ENCODE data around the gene LEMD2. TPM values are rescaled to one million over a fixed set of nuclear protein-coding genes. Genes with fewer than 3 reads are reported as not detected.

The LEMD2 gene
- polyA plus RNA-seq, 1 of the 3 experiments (the other 2 are of a cell fraction) = 56.5 TPM

DNA sequence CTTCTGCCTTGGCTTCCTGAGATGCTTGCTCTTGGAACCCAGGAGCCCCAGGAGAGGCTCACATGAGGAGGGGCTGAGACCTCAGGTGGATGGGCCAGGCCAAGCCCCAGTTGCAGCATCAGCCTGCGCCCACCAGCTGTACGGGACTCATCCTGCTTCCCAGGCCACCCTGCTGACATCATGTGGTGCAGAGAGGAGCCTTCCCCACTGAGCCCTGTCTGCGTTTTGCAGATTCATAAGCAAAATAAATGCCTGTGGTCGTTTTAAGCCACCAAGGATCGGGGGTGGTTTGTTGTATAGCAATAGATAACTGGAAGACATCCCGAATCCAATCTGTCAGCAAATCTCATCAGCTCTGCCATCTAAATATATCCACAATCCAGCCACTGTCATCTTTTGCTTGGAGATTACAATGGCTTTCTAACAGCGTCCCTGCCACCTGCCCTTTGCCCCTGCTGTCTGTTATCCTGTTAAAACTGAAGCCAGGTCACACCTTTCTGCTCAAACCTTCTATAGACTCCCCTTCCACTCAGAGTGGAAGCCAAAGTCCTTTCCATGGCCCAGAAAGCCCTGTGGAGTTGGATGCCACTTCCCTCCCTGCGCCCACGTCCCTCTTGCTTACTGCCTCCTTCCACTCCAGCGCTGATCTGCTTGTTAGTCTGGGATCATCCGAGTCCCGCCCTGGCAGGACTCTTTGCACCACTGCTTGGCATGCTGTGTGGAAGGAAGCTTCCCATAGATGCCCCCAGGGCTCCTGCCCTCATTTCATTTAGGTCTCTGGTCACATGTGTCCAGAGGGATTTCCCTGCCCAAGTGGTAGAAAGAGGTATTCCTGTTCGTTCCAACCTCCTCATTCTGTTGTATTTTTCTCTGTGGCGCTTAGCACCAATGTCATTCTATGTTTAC lies 38.9 kb upstream of the LEMD2 start (continued):
- TF ChIP-seq MXI1 (IDR thresholded peaks at IDR 0.05; ENCODE audit: low read depth, low read length) = no peak
- TF ChIP-seq, protein P1, sequence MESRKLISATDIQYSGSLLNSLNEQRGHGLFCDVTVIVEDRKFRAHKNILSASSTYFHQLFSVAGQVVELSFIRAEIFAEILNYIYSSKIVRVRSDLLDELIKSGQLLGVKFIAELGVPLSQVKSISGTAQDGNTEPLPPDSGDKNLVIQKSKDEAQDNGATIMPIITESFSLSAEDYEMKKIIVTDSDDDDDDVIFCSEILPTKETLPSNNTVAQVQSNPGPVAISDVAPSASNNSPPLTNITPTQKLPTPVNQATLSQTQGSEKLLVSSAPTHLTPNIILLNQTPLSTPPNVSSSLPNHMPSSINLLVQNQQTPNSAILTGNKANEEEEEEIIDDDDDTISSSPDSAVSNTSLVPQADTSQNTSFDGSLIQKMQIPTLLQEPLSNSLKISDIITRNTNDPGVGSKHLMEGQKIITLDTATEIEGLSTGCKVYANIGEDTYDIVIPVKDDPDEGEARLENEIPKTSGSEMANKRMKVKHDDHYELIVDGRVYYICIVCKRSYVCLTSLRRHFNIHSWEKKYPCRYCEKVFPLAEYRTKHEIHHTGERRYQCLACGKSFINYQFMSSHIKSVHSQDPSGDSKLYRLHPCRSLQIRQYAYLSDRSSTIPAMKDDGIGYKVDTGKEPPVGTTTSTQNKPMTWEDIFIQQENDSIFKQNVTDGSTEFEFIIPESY (IDR thresholded peaks at IDR 0.05; ENCODE audit: borderline replicate concordance, low read depth) = no peak

DNA sequence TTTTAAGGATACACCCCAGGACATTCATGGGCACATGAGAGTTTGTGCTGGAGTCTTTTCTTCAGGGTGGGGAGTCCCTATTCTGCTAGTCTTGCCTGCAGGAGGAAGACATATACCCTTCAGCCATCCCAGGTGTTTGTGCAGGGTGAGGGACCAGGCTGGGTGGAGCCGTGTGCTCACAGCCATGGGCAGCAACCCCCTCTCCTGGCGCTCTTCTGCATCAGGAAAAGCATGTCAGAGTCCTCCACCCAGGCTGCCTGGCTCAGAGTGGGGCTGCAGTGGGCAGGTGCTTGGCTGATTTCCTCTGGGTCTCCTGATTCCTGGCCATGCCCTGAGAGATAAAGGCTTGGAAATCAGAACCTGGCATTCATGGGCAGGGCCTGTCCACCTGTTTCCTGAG lies 37.6 kb upstream of the LEMD2 start:
- no peak overlapping the region for H3K4me3 ChIP-seq (ENCODE audit: low read depth in 2 of 2, low read length in 1 of 2)
- no peak overlapping the region for H2AFZ ChIP-seq (ENCODE audit: low read depth)
- H3K36me3 ChIP-seq (replicated peaks in 1 of 2; ENCODE audit: control insufficient read depth in 1 of 2, insufficient read depth in 2 of 2, low read length in 1 of 2) = no peaks in the 10 kb centered on the region
- H3K9me2 ChIP-seq = no peaks in the 10 kb centered on the region
- TF ChIP-seq RAD21 (IDR thresholded peaks at IDR 0.05; ENCODE audit: low read length) (0 out of 2 replicates have a peak, but pooled peaks have one; percentile 2), RCOR1 (IDR thresholded peaks at IDR 0.05; ENCODE audit: low read length) (no peak)
- TF ChIP-seq, protein P2, sequence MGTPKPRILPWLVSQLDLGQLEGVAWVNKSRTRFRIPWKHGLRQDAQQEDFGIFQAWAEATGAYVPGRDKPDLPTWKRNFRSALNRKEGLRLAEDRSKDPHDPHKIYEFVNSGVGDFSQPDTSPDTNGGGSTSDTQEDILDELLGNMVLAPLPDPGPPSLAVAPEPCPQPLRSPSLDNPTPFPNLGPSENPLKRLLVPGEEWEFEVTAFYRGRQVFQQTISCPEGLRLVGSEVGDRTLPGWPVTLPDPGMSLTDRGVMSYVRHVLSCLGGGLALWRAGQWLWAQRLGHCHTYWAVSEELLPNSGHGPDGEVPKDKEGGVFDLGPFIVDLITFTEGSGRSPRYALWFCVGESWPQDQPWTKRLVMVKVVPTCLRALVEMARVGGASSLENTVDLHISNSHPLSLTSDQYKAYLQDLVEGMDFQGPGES (IDR thresholded peaks at IDR 0.05; ENCODE audit: low read depth, low read length) = no peak
- no peaks in the 10 kb centered on the region for H3F3A ChIP-seq (replicated peaks; ENCODE audit: insufficient read depth)
- ChIA-PET POLR2A (no interaction called here), CTCF (interaction anchor here (1.4 to 3.0 kb wide), 2 partner anchors 55 to 328 kb away, joined by 5 to 9 read pairs; no protein-coding TSS in a partner anchor)
- no peak overlapping the region for H3K27ac ChIP-seq (ENCODE audit: low read depth in 2 of 2, low read length in 1 of 2)
- no peak overlapping the region for H3K4me2 ChIP-seq
- no peak for DNase-seq
- H3K4me1 ChIP-seq (ENCODE audit: control insufficient read depth in 1 of 2, insufficient read depth in 2 of 2, low read depth in 1 of 2, low read length in 1 of 2) = peaks cover 0 to 23% of the 10 kb centered on the region in 2 experiments; a peak in 1 of 4 replicates
- no peaks in the 10 kb centered on the region for H4K20me1 ChIP-seq (ENCODE audit: insufficient read depth)
- WGBS (ENCODE audit: low lambda C conversion rate) = 19% methylated on average over 2 of the region's 2 CpGs
- H3K27me3 ChIP-seq (ENCODE audit: insufficient read depth) = no peaks in the 10 kb centered on the region; the same call in 1 of the 2 replicates
- H3K9ac ChIP-seq = no peak overlapping the region
- H3K9me3 ChIP-seq = no peaks in the 10 kb centered on the region
- H3K79me2 ChIP-seq (ENCODE audit: insufficient read depth) = no peaks in the 10 kb centered on the region

DNA sequence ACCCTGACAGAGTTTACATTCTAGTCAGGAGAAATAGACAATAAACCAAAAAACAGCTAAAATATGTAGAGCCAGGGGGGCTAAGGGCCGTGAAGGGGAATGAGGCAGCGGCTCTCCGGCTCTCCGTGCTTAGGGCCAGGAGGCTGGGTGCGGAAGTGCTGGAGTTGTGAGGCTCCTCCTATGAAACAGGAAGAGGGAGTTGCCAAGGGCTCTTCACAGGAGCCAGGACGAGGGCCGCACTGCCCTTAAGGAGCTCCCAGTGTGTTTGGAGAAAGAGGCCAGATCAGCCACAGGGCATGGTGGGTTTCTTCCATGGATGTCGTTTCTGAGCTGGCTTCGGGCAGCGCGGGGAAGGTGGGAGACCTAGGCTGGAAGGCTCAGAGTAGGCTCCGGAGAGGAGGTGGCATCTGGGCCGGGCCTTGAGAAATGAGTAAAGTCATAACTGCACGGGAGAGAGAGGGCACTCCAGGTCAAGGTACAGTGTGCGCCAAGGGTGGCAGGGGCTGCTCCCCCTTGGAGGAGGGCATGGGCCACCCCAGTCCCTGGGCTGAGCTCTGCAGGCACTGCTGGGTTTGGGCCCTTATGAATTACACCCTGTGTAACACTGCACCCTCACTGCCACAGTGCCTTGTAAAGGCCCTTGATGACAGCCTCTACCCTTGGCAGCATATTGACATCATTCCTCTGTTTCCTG lies 35.7 kb upstream of the LEMD2 start:
- no peaks in the 10 kb centered on the region for H3K36me3 ChIP-seq (replicated peaks in 1 of 2; ENCODE audit: control insufficient read depth in 1 of 2, insufficient read depth in 2 of 2, low read length in 1 of 2)
- ChIA-PET POLR2A (interaction anchor here (1.2 kb wide), 1 partner anchor 16 kb away, joined by 3 read pairs; no protein-coding TSS in a partner anchor), CTCF (interaction anchor here (1.3 to 1.5 kb wide), 2 partner anchors 14 to 18 kb away, joined by 3 to 4 read pairs; no protein-coding TSS in a partner anchor)
- 72% methylated on average over 15 of the region's 15 CpGs for WGBS (ENCODE audit: low lambda C conversion rate)
- H3K4me3 ChIP-seq (ENCODE audit: low read depth in 2 of 2, low read length in 1 of 2) = no peak overlapping the region
- H3K4me2 ChIP-seq = no peak overlapping the region
- H3K4me1 ChIP-seq (ENCODE audit: control insufficient read depth in 1 of 2, insufficient read depth in 2 of 2, low read depth in 1 of 2, low read length in 1 of 2) = peaks cover 0 to 20% of the 10 kb centered on the region in 2 experiments; a peak in 1 of 4 replicates
- H3K9ac ChIP-seq = no peak overlapping the region
- H3K27me3 ChIP-seq (ENCODE audit: insufficient read depth) = no peaks in the 10 kb centered on the region; the same call in 1 of the 2 replicates
- TF ChIP-seq, protein P3, sequence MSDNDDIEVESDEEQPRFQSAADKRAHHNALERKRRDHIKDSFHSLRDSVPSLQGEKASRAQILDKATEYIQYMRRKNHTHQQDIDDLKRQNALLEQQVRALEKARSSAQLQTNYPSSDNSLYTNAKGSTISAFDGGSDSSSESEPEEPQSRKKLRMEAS (IDR thresholded peaks at IDR 0.05; ENCODE audit: low read depth) = no peak
- TF ChIP-seq, protein P4, sequence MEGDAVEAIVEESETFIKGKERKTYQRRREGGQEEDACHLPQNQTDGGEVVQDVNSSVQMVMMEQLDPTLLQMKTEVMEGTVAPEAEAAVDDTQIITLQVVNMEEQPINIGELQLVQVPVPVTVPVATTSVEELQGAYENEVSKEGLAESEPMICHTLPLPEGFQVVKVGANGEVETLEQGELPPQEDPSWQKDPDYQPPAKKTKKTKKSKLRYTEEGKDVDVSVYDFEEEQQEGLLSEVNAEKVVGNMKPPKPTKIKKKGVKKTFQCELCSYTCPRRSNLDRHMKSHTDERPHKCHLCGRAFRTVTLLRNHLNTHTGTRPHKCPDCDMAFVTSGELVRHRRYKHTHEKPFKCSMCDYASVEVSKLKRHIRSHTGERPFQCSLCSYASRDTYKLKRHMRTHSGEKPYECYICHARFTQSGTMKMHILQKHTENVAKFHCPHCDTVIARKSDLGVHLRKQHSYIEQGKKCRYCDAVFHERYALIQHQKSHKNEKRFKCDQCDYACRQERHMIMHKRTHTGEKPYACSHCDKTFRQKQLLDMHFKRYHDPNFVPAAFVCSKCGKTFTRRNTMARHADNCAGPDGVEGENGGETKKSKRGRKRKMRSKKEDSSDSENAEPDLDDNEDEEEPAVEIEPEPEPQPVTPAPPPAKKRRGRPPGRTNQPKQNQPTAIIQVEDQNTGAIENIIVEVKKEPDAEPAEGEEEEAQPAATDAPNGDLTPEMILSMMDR (IDR thresholded peaks at IDR 0.05) = no peak
- TF ChIP-seq SIN3A (IDR thresholded peaks at IDR 0.05; ENCODE audit: borderline replicate concordance, low read depth, low read length) = no peak
- no peak for TF ChIP-seq FOXJ3 (CRISPR knock-in tag; IDR thresholded peaks at IDR 0.05)
- TF ChIP-seq EP300 (IDR thresholded peaks at IDR 0.05; ENCODE audit: borderline replicate concordance in 1 of 2, low read depth in 1 of 2, low read length in 1 of 2) = no peak
- TF ChIP-seq CHD2 (IDR thresholded peaks at IDR 0.05; ENCODE audit: low read length, partially characterized antibody) = no peak
- TF ChIP-seq, protein P1 (IDR thresholded peaks at IDR 0.05; ENCODE audit: borderline replicate concordance, low read depth) = no peak
- no peak for TF ChIP-seq NFIC (IDR thresholded peaks at IDR 0.05; ENCODE audit: borderline replicate concordance)
- no peaks in the 10 kb centered on the region for H3K79me2 ChIP-seq (ENCODE audit: insufficient read depth)
- no peak overlapping the region for H3K27ac ChIP-seq (ENCODE audit: low read depth in 2 of 2, low read length in 1 of 2)
- H3F3A ChIP-seq (replicated peaks; ENCODE audit: insufficient read depth) = no peaks in the 10 kb centered on the region
- H4K20me1 ChIP-seq (ENCODE audit: insufficient read depth) = no peaks in the 10 kb centered on the region
- no peak for DNase-seq
- no peaks in the 10 kb centered on the region for H3K9me3 ChIP-seq
- no peaks in the 10 kb centered on the region for H3K9me2 ChIP-seq
- no peak overlapping the region for H2AFZ ChIP-seq (ENCODE audit: low read depth)
